ENCODE results near the gene KHNYN.

DNA sequence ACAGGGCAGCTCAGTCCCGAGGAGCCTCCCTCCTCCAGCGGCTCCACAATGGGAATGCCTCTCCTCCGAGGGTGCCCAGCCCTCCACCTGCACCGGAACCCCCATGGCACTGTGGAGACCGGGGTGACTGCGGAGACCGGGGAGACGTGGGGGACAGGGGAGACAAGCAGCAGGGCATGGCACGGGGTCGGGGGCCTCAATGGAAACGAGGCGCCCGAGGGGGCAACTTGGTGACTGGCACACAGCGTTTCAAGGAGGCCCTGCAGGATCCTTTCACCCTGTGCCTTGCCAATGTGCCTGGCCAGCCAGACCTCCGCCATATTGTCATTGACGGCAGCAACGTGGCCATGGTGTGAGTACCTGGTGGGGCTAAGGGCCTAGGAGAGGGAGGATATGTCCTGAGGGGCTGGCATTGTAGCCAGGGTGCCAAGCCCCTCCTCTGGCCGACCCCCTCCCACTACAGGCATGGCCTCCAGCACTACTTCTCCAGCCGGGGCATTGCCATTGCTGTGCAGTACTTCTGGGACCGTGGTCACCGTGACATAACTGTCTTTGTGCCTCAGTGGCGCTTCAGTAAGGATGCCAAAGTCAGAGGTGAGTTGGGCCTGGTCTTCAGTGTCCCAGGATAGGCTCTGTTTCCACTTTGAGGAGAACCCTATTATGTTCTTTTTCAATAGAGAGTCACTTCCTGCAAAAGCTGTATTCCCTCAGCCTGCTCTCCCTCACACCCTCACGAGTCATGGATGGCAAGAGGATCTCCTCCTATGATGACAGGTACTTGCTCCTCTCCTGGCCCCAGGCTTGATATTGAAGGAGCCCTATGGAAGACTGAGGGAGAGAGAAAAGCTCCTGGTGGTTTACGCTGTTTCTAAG, 2.7 kb downstream of the KHNYN start:
- no peak for TF ChIP-seq EZH2 (IDR thresholded peaks at IDR 0.05; ENCODE audit: borderline replicate concordance, low read depth, low read length, severe bottlenecking)
- TF ChIP-seq, protein P1, sequence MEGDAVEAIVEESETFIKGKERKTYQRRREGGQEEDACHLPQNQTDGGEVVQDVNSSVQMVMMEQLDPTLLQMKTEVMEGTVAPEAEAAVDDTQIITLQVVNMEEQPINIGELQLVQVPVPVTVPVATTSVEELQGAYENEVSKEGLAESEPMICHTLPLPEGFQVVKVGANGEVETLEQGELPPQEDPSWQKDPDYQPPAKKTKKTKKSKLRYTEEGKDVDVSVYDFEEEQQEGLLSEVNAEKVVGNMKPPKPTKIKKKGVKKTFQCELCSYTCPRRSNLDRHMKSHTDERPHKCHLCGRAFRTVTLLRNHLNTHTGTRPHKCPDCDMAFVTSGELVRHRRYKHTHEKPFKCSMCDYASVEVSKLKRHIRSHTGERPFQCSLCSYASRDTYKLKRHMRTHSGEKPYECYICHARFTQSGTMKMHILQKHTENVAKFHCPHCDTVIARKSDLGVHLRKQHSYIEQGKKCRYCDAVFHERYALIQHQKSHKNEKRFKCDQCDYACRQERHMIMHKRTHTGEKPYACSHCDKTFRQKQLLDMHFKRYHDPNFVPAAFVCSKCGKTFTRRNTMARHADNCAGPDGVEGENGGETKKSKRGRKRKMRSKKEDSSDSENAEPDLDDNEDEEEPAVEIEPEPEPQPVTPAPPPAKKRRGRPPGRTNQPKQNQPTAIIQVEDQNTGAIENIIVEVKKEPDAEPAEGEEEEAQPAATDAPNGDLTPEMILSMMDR (IDR thresholded peaks at IDR 0.05; ENCODE audit: borderline replicate concordance, extremely low read depth, low read length, poor library complexity, severe bottlenecking) = no peak
